ENCODE measurements around the gene PDLIM4.

Gene PDLIM4

DNA sequence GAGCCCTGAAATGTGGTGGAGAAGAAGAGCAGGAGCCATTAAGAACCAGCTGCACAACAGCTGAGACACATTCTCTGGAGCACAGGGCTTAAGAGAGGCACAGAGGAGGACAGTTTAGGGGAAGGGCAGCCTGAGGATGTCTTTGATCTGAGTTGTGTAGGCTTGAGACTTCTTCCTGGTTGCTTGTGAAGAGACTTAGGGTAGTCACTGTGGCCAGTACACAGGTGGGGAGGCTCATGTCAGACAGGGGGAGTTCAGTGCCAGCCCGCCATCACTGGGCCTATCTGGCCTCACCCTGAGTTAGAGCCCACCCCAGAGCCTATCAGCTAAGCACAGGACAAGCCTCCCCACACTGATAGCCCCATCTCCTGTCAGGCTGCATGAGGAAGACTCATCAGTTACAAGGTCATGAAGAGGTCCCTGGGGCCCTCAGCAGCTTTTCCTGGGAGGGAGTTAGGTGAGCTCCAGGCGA lies 56.5 kb downstream of the PDLIM4 start:
- DNase-seq = no peak

DNA sequence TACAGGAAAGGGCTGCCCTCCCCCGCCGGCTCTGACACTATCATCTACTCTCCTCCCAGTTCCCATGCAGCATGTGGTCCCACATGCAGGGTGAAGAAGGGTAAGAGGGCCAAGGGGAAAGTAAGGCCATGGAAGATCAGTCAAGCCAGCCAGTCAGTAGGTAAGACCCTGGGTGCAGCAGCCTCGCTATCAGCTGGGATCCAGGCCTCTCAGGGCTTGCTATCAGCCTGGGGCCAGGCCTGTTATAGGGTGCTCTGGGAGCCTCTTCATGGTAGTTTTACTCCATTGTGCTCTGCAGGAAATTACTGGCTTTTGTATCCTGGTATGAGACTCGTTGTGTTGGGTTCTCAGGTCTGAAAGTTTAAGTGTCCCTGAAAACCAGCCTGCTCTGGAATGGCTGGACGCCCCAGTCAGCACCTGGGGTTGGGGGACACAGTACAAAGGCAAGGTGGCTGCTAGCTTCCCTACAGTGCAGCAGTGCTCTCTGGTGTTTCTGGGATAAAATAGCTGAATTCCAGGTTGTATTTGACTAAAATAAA lies 58.1 kb downstream of the PDLIM4 start:
- no peak for DNase-seq

DNA sequence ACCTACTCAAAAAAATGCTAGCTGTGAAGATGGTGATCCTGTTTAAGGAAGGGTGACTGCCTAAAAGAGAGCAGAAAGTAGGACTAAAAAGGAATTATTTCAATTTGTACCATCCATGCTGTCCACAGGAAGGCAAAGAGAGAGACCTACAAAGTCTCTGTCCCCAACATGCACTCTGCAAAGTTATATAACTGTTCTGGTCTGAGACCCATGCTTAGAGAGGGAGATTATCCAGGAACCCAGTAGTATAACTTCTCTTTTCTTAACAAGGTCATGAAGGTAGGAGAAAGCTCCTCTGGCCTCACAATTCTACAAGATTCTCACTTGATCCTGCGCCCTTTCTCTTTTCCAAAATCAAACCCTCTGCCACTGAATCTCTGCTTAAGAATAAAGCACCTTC lies 62.5 kb downstream of the PDLIM4 start:
- DNase-seq = no peak

DNA sequence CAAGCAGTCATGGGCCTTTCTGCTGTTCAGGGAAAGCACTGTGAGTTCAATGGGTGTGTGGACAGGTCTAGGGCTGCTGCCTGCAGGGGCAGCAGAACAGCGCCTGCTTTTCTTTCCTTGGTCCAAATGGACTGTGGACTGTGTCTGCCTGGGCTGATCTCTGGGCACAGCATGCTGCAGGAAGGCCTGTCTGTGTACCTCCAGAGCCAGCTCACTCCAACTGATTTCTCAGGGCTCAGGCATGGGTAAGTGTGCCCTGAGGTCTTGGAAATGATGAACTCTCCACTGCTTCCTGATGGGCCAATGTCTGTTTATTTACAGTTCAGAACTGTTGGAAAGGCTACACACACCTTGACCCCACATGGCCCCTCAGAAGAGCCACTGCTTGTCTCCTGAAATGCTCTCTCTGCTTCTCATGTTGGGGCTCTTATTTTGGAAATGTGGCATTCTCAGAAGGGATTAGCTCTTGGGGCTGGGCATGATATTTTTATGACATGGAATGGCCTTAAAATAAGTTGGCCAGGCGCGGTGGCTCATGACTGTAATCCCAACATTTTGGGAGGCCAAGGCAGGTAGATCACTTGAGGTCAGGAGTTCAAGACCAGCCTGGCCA lies 63.7 kb downstream of the PDLIM4 start:
- no peak for DNase-seq

DNA sequence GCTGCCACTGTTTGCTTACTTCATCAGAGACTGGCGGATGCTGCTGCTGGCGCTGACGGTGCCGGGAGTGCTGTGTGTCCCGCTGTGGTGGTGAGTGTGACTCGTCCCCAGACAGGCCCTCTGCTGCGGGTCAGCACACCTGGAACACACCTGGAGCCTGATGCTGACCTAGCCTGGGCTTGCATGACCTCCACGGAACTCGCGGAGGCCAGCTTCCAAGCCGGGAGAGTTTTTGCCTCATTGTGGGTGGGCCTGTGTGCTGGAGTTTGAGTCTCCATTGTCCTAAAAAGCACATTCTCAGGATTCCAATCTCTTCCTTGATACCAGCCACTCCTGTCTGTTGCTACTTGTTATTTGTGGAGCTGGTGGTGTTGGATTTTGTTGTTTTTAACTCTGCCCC lies 64.8 kb downstream of the PDLIM4 start:
- DNase-seq = no peak
